DND-41 (cell line): ENCODE measurements around the gene IP6K2.
A peak's percentile ranks its signal among the peaks of the same experiment; 100 is the strongest.
"Not testable (repeated sequence)": the region's sequence is repeated elsewhere in the genome, so short reads cannot be mapped to it uniquely, and the experiment has no call there.

Source experiments
- ATAC-seq: fragments of 200-7000 bp; cut with Tn5 transposase; 3 replicates; pipeline ENCODE4 v1.9.1; 2021; ENCODE audit warnings: low read depth; ENCODE audit not compliant: insufficient read depth
- DNase-seq: peaks from one replicate; pipeline ENCODE4 v3.0.0-alpha.2; 2020
- H2AFZ ChIP-seq: 2 replicates; pipeline ENCODE4 v1.6.0; 2012; ENCODE audit warnings: low read depth, low read length
- H3K27ac ChIP-seq: 2 replicates; pipeline ENCODE4 v1.5.1; 2012; ENCODE audit warnings: low read length, inconsistent platforms
- H3K27me3 ChIP-seq: fragments of 200-600 bp; sonication (generic); 2 replicates; pipeline ENCODE4 v1.6.0; 2012; ENCODE audit warnings: low read length, mild to moderate bottlenecking, inconsistent platforms; ENCODE audit not compliant: insufficient read depth, poor library complexity
- H3K36me3 ChIP-seq: 2 replicates; pipeline ENCODE4 v1.5.1; 2012; ENCODE audit warnings: low read length, inconsistent platforms; ENCODE audit not compliant: insufficient read depth
- H3K4me1 ChIP-seq: 2 replicates; pipeline ENCODE4 v1.5.1; 2012; ENCODE audit warnings: mild to moderate bottlenecking, low read length; ENCODE audit not compliant: insufficient read depth
- H3K4me2 ChIP-seq: 2 replicates; pipeline ENCODE4 v1.6.0; 2012; ENCODE audit warnings: mild to moderate bottlenecking, moderate library complexity, low read length, inconsistent platforms; ENCODE audit not compliant: insufficient read depth
- H3K4me3 ChIP-seq, 2 experiments: fragments of 200-600 bp in 1 of 2; shearing (Covaris generic) in 1 of 2; 2 replicates each; pipeline ENCODE4 v1.5.1; 2012 to 2016; ENCODE audit warnings: inconsistent platforms in 2 of 2, low read length in 2 of 2, mild to moderate bottlenecking in 2 of 2, low read depth in 1 of 2, moderate library complexity in 1 of 2
- H3K79me2 ChIP-seq: 2 replicates; pipeline ENCODE4 v1.6.0; 2012; ENCODE audit warnings: low read length, inconsistent platforms; ENCODE audit not compliant: insufficient read depth
- H3K9ac ChIP-seq: 2 replicates; pipeline ENCODE4 v1.6.0; 2012; ENCODE audit warnings: low read depth, mild to moderate bottlenecking, inconsistent platforms, low read length, moderate library complexity
- H3K9me3 ChIP-seq: 2 replicates; pipeline ENCODE4 v1.5.1; 2012; ENCODE audit warnings: low read length, moderate library complexity, mild to moderate bottlenecking, inconsistent platforms; ENCODE audit not compliant: insufficient read depth, severe bottlenecking
- H4K20me1 ChIP-seq: 2 replicates; pipeline ENCODE4 v1.6.0; 2012; ENCODE audit warnings: low read length; ENCODE audit not compliant: insufficient read depth
- CTCF ChIP-seq: IDR thresholded peaks from 2 replicates; pipeline ENCODE4 v1.5.1; 2012; ENCODE audit warnings: borderline replicate concordance, low read length, moderate library complexity, mild to moderate bottlenecking; ENCODE audit not compliant: poor library complexity, severe bottlenecking; ENCODE audit errors: extremely low read depth
- EZH2 ChIP-seq: IDR thresholded peaks from 3 replicates; pipeline ENCODE4 v1.6.1; 2012; ENCODE audit warnings: borderline replicate concordance, low read depth, mild to moderate bottlenecking, moderate library complexity, low read length, inconsistent platforms; ENCODE audit not compliant: severe bottlenecking

IP6K2 gene

GRCh38 chr3:48716982-48717746 lies at the start of gene IP6K2:
TSS of gene IP6K2 (minus strand) at chr3:48717221. CDS start at chr3:48695291, 21,930 bp downstream.
- Histone ChIP-seq H3K27ac (peak within 1 kb of the TSS; percentile 92), H2AFZ (peak within 1 kb of the TSS; percentile 81), H3K9ac (peak within 1 kb of the TSS; percentile 92), H3K4me3 (peak within 1 kb of the TSS; percentile 80 to 87), H3K36me3 (peaks cover 29% of the 10 kb centered on the region), H3K4me2 (peak within 1 kb of the TSS; percentile 67), H4K20me1 (peaks cover 10% of the 10 kb centered on the region), H3K79me2 (peaks cover 48% of the 10 kb centered on the region), H3K4me1 (peaks cover 36% of the 10 kb centered on the region), H3K27me3 (no peaks in the 10 kb centered on the region), H3K9me3 (no peaks in the 10 kb centered on the region)
- DNase-seq (peak; percentile 99), ATAC-seq (peak; percentile 100)
- TF ChIP-seq EZH2 (no peak), CTCF (no peak)

GRCh38 chr3:48765376-48765775 lies 48.4 kb upstream of the IP6K2 start:
- no peaks in the 10 kb centered on the region for H4K20me1 ChIP-seq
- H3K36me3 ChIP-seq: no peaks in the 10 kb centered on the region
- TF ChIP-seq EZH2: no peak
- TF ChIP-seq CTCF: peak; percentile 35
- no peaks in the 10 kb centered on the region for H3K79me2 ChIP-seq
- H3K9me3 ChIP-seq: no peaks in the 10 kb centered on the region
- DNase-seq: no peak
- H3K4me1 ChIP-seq: no peaks in the 10 kb centered on the region
- H3K27me3 ChIP-seq: no peaks in the 10 kb centered on the region
- H3K4me2 ChIP-seq: no peak overlapping the region
- H3K27ac ChIP-seq: no peak overlapping the region
- no peak overlapping the region for H3K4me3 ChIP-seq
- no peak overlapping the region for H2AFZ ChIP-seq
- H3K9ac ChIP-seq: no peak overlapping the region
- ATAC-seq: peak; percentile 44; the same call in 1 of the 3 replicates

GRCh38 chr3:48762816-48763215 lies 45.8 kb upstream of the IP6K2 start:
- TF ChIP-seq CTCF (no peak), EZH2 (no peak)
- DNase-seq (no peak), ATAC-seq (no peak)
- no peaks in the 10 kb centered on the region for H3K9me3 ChIP-seq
- H3K36me3 ChIP-seq: no peaks in the 10 kb centered on the region
- no peak overlapping the region for H2AFZ ChIP-seq
- H3K9ac ChIP-seq: no peak overlapping the region
- H4K20me1 ChIP-seq: no peaks in the 10 kb centered on the region
- H3K4me2 ChIP-seq: no peak overlapping the region
- no peaks in the 10 kb centered on the region for H3K79me2 ChIP-seq
- H3K27me3 ChIP-seq: no peaks in the 10 kb centered on the region
- no peak overlapping the region for H3K27ac ChIP-seq
- no peaks in the 10 kb centered on the region for H3K4me1 ChIP-seq
- no peak overlapping the region for H3K4me3 ChIP-seq

GRCh38 chr3:48759991-48760540 lies 43.0 kb upstream of the IP6K2 start:
- H3K36me3 ChIP-seq, H3K27ac ChIP-seq: not testable (repeated sequence)

GRCh38 chr3:48759531-48759930 lies 42.5 kb upstream of the IP6K2 start:
- not testable (repeated sequence) for H2AFZ ChIP-seq, H3K4me1 ChIP-seq, ATAC-seq, H4K20me1 ChIP-seq, H3K4me2 ChIP-seq, H3K9me3 ChIP-seq, H3K79me2 ChIP-seq, H3K27me3 ChIP-seq, DNase-seq, H3K4me3 ChIP-seq, H3K36me3 ChIP-seq, H3K9ac ChIP-seq, H3K27ac ChIP-seq

More at GRCh38 chr3:48759991-48760540, 43.0 kb upstream of the IP6K2 start:
- H3K27me3 ChIP-seq, DNase-seq, ATAC-seq, H3K4me1 ChIP-seq, H3K9me3 ChIP-seq, H3K4me2 ChIP-seq, H4K20me1 ChIP-seq, H3K4me3 ChIP-seq, H3K79me2 ChIP-seq, H2AFZ ChIP-seq, H3K9ac ChIP-seq: not testable (repeated sequence)
